Thyroid gland (tissue), 4 donors: ENCODE data around the gene HECW1.

Experiments used
- POLR2A ChIP-seq, 2 donors: fragments of 450-650 bp; IDR thresholded peaks; one replicate each; pipeline ENCODE4 v1.6.1; 2017; ENCODE audit warnings: antibody characterized with exemption in 2 of 2, mild to moderate bottlenecking in 2 of 2, moderate library complexity in 1 of 2
- TF ChIP-seq, protein P1 (sequence below), 6 experiments: fragments of 200-600 bp in 3 of 6; fragments of 450-650 bp in 3 of 6; sonication (generic) in 3 of 6; IDR thresholded peaks; one replicate each; pipeline ENCODE4 v1.5.1; 2016 to 2019; ENCODE audit warnings: antibody characterized with exemption in 6 of 6, mild to moderate bottlenecking in 2 of 6, inconsistent platforms in 1 of 6, moderate library complexity in 1 of 6

DNA sequence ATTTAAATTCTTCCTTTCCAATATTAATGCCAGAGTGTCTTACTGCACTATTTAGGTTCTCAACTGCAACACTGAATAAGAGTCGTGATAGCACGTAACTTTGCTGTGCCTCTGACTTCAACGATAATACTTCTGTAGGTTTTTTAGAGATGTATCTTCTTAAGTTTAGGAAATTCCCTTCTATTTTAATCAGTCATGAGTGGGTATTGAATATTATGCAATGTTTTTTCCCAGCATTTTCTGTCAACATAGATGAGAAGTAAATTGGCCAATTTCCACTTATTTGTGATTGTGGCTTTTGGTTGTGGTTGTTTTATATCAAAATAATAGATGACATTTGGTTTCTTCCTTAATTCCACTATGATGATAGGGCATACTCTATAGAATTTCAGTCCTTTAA lies 463.8 kb downstream of the HECW1 start:
- TF ChIP-seq, protein P1, sequence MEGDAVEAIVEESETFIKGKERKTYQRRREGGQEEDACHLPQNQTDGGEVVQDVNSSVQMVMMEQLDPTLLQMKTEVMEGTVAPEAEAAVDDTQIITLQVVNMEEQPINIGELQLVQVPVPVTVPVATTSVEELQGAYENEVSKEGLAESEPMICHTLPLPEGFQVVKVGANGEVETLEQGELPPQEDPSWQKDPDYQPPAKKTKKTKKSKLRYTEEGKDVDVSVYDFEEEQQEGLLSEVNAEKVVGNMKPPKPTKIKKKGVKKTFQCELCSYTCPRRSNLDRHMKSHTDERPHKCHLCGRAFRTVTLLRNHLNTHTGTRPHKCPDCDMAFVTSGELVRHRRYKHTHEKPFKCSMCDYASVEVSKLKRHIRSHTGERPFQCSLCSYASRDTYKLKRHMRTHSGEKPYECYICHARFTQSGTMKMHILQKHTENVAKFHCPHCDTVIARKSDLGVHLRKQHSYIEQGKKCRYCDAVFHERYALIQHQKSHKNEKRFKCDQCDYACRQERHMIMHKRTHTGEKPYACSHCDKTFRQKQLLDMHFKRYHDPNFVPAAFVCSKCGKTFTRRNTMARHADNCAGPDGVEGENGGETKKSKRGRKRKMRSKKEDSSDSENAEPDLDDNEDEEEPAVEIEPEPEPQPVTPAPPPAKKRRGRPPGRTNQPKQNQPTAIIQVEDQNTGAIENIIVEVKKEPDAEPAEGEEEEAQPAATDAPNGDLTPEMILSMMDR (IDR thresholded peaks at IDR 0.05): no peak
- TF ChIP-seq POLR2A (IDR thresholded peaks at IDR 0.05): no peak
